ENCODE measurements around the gene ST8SIA5. TPM values are rescaled to one million over a fixed set of nuclear protein-coding genes. Genes with fewer than 3 reads are reported as not detected.

ST8SIA5 gene
- total and polyA plus RNA-seq, 7 donors, result under 0.01 to 0.81 (median 0.22) TPM; not detected in 3

- Histone ChIP-seq H3K27me3 (no peaks in the 10 kb centered on the region), H3K27ac (no peak overlapping the region), H3K4me1 (no peaks in the 10 kb centered on the region), H3K4me3 (no peak overlapping the region), H3K36me3 (no peaks in the 10 kb centered on the region), H3K9me3 (peaks cover 0 to 3% (median 0%) of the 10 kb centered on the region in 4 donors)
- DNase-seq, result no peak
- 78 to 79% methylated on average over 3 of the region's 3 CpGs for WGBS, 2 donors
- intact Hi-C loops (cut with DNase I), result no loop called here
- TF ChIP-seq POLR2A (IDR thresholded peaks at IDR 0.05), result no peak
- no peak for TF ChIP-seq POLR2AphosphoS5 (IDR thresholded peaks at IDR 0.05)
- TF ChIP-seq EP300 (IDR thresholded peaks at IDR 0.05), result no peak
- TF ChIP-seq, protein P1, sequence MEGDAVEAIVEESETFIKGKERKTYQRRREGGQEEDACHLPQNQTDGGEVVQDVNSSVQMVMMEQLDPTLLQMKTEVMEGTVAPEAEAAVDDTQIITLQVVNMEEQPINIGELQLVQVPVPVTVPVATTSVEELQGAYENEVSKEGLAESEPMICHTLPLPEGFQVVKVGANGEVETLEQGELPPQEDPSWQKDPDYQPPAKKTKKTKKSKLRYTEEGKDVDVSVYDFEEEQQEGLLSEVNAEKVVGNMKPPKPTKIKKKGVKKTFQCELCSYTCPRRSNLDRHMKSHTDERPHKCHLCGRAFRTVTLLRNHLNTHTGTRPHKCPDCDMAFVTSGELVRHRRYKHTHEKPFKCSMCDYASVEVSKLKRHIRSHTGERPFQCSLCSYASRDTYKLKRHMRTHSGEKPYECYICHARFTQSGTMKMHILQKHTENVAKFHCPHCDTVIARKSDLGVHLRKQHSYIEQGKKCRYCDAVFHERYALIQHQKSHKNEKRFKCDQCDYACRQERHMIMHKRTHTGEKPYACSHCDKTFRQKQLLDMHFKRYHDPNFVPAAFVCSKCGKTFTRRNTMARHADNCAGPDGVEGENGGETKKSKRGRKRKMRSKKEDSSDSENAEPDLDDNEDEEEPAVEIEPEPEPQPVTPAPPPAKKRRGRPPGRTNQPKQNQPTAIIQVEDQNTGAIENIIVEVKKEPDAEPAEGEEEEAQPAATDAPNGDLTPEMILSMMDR (IDR thresholded peaks at IDR 0.05), result no peak
Measured at GRCh38 chr18:46787674-46788073, 30.8 kb upstream of the ST8SIA5 start.

DNA sequence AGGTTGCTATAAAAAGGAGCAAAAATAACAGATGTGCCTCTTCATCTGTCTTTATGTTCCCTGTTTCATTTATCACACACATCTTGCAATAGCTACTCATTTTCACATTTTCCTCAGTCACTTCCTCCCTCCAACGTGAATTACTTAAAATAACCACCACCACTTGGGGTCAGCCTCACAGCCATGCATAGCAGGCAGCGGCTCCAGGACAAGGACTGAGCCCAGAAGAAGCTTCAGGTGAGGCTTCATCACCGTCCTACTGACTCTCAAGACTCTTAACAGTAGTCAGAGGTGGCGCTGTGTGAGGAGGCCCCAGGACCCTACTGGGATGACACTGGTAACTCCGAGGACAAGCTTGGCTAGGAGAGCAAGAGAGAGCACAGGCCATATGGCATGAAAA, 15.5 kb upstream of the ST8SIA5 start:
- no peak overlapping the region for H3K27ac ChIP-seq
- 54 to 74% methylated on average over 5 of the region's 5 CpGs for WGBS, 2 donors
- H3K4me3 ChIP-seq, result no peak overlapping the region
- intact Hi-C loops (cut with DNase I), result no loop called here
- TF ChIP-seq EP300 (IDR thresholded peaks at IDR 0.05) (no peak), POLR2A (IDR thresholded peaks at IDR 0.05) (no peak), POLR2AphosphoS5 (IDR thresholded peaks at IDR 0.05) (no peak)
- TF ChIP-seq, protein P1 (IDR thresholded peaks at IDR 0.05), result no peak
- no peaks in the 10 kb centered on the region for H3K4me1 ChIP-seq
- no peaks in the 10 kb centered on the region for H3K36me3 ChIP-seq
- no peaks in the 10 kb centered on the region for H3K9me3 ChIP-seq
- DNase-seq, result no peak
- H3K27me3 ChIP-seq, result no peaks in the 10 kb centered on the region

DNA sequence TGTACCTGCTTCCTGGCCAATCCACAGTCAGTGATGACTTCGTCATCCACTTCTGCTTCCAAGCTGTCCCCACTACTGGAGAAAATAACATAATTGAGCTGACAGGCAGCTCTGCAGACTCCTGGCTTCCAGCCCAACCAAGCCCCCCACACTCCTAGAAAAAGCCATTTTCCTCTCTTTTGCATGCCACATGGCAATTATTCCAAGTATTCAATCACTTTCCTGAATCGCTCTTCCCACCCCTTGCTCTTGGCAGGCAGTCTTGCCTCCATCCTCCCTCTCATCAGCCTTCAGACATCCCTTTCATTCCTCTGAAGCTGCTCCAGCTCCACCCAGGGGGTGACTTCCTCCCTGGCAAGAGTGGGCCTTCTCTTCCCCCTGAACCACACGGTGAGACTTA, 14.3 kb upstream of the ST8SIA5 start:
- WGBS, 2 donors, result 62 to 75% methylated on average over 3 of the region's 3 CpGs
- no peak overlapping the region for H3K27ac ChIP-seq
- intact Hi-C loops (cut with DNase I), result no loop called here
- H3K4me1 ChIP-seq, result no peaks in the 10 kb centered on the region
- H3K9me3 ChIP-seq, result no peaks in the 10 kb centered on the region
- no peak overlapping the region for H3K4me3 ChIP-seq
- no peaks in the 10 kb centered on the region for H3K36me3 ChIP-seq
- no peak for TF ChIP-seq POLR2AphosphoS5 (IDR thresholded peaks at IDR 0.05)
- no peaks in the 10 kb centered on the region for H3K27me3 ChIP-seq
- no peak for DNase-seq

DNA sequence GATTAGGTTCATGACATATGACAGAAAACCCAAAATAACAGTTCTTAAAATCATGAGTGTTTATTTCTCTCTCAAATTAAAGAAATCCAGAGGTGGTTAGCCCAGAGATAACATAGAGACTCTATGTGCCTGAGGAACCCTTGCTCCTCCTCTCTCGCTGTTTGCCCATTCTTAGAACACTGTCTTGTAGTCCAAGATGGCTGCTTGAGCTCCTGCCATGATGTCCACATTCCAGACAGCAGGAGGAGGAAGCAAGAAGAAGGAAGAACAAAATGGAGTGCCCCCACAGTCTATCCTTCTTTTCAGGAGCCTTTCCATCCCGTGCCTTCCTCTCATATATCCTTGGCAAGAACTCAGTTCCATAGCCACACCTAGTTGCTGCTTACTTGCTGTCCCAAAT, 13.9 kb upstream of the ST8SIA5 start:
- H3K9me3 ChIP-seq, result no peaks in the 10 kb centered on the region
- H3K27ac ChIP-seq, result no peak overlapping the region
- 59 to 86% methylated on average over 2 of the region's 2 CpGs for WGBS, 2 donors
- TF ChIP-seq POLR2A (IDR thresholded peaks at IDR 0.05), result no peak
- TF ChIP-seq, protein P1 (IDR thresholded peaks at IDR 0.05), result no peak
- TF ChIP-seq EP300 (IDR thresholded peaks at IDR 0.05), result no peak
- TF ChIP-seq POLR2AphosphoS5 (IDR thresholded peaks at IDR 0.05), result no peak
- H3K27me3 ChIP-seq, result no peaks in the 10 kb centered on the region
- DNase-seq, result no peak
- intact Hi-C loops (cut with DNase I), result no loop called here
- H3K4me3 ChIP-seq, result no peak overlapping the region
- no peaks in the 10 kb centered on the region for H3K36me3 ChIP-seq
- no peaks in the 10 kb centered on the region for H3K4me1 ChIP-seq

- Histone ChIP-seq H3K9me3 (no peaks in the 10 kb centered on the region), H3K36me3 (no peaks in the 10 kb centered on the region), H3K27ac (no peak overlapping the region), H3K4me3 (no peak overlapping the region), H3K27me3 (no peaks in the 10 kb centered on the region), H3K4me1 (no peaks in the 10 kb centered on the region)
- 72 to 77% methylated on average over 9 of the region's 9 CpGs for WGBS, 2 donors
- TF ChIP-seq POLR2A (IDR thresholded peaks at IDR 0.05), result no peak
- TF ChIP-seq EP300 (IDR thresholded peaks at IDR 0.05), result no peak
- no peak for TF ChIP-seq POLR2AphosphoS5 (IDR thresholded peaks at IDR 0.05)
- TF ChIP-seq, protein P1 (IDR thresholded peaks at IDR 0.05), result no peak
- DNase-seq, result no peak
- intact Hi-C loops (cut with DNase I), result no loop called here
Measured at GRCh38 chr18:46768166-46768921, 11.5 kb upstream of the ST8SIA5 start.

Data from sigmoid colon (tissue), 7 donors.